GM12891 (cell line): ENCODE data around the gene DEF6.
"Not testable (repeated sequence)": the region's sequence is repeated elsewhere in the genome, so short reads cannot be mapped to it uniquely, and the experiment has no call there.

Experiments used
- DNase-seq: peaks from one replicate; pipeline ENCODE4 v3.0.0; 2011; ENCODE audit warnings: low spot score; ENCODE audit not compliant: insufficient read length
- FAIRE-seq: peaks from 2 replicates; lab custom pipeline; 2011; peaks lifted over from hg19 to GRCh38; lab: Jason Lieb, UNC
- PAX5 ChIP-seq: IDR thresholded peaks from 2 replicates; pipeline ENCODE4 v1.6.1; 2011; ENCODE audit warnings: low read length, moderate library complexity, mild to moderate bottlenecking; ENCODE audit not compliant: insufficient read depth, severe bottlenecking
- POLR2A ChIP-seq: IDR thresholded peaks from 2 replicates; pipeline ENCODE4 v1.6.1; 2011; ENCODE audit warnings: low read depth, low read length, control low read depth
- POLR2AphosphoS5 ChIP-seq: IDR thresholded peaks from 2 replicates; pipeline ENCODE4 v1.6.1; 2011; ENCODE audit warnings: low read depth, low read length, control low read depth
- POU2F2 ChIP-seq: IDR thresholded peaks from 2 replicates; pipeline ENCODE4 v1.6.1; 2011; ENCODE audit warnings: low read depth, mild to moderate bottlenecking, control low read depth, low read length, moderate library complexity
- SPI1 ChIP-seq: IDR thresholded peaks from 2 replicates; pipeline ENCODE4 v1.6.1; 2011; ENCODE audit warnings: low read depth, low read length, control low read depth
- TAF1 ChIP-seq: IDR thresholded peaks from 2 replicates; pipeline ENCODE4 v1.6.1; 2011; ENCODE audit warnings: low read depth, low read length, control low read depth

The DEF6 gene

GRCh38 chr6:35295521-35296315 is 1.9 kb upstream of the DEF6 start:
- TF ChIP-seq SPI1 (no peak), POLR2AphosphoS5 (no peak), POU2F2 (no peak), TAF1 (no peak), POLR2A (no peak), PAX5 (no peak)
- FAIRE-seq (no peak), DNase-seq (no peak)

- DNase-seq (no peak), FAIRE-seq (peak; percentile 5)
- TF ChIP-seq POU2F2 = no peak
- TF ChIP-seq SPI1 = no peak
- TF ChIP-seq POLR2A = no peak
- TF ChIP-seq POLR2AphosphoS5 = no peak
- TF ChIP-seq TAF1 = no peak
- TF ChIP-seq PAX5 = no peak
Observed at GRCh38 chr6:35296931-35297600, 552 bp upstream of the DEF6 start.

GRCh38 chr6:35298625-35299140 is 1.1 kb downstream of the DEF6 start:
- TF ChIP-seq PAX5 (no peak), TAF1 (no peak), POLR2AphosphoS5 (no peak), POLR2A (no peak), POU2F2 (no peak), SPI1 (no peak)
- FAIRE-seq = no peak
- DNase-seq = no peak

- DNase-seq (no peak), FAIRE-seq (no peak)
- TF ChIP-seq SPI1 (peak; percentile 54), PAX5 (no peak)
Observed at GRCh38 chr6:35299674-35300073, 2.1 kb downstream of the DEF6 start.

GRCh38 chr6:35300848-35301247 is 3.2 kb downstream of the DEF6 start:
- TF ChIP-seq POLR2A = no peak
- no peak for TF ChIP-seq PAX5
- no peak for TF ChIP-seq TAF1
- no peak for TF ChIP-seq POU2F2
- TF ChIP-seq SPI1 = no peak
- TF ChIP-seq POLR2AphosphoS5 = no peak
- FAIRE-seq (no peak), DNase-seq (no peak)

- DNase-seq = peak; percentile 66
- peak; percentile 93 for FAIRE-seq
- peak; percentile 64; the same call in 1 of the 2 replicates for TF ChIP-seq POLR2A
- peak; percentile 55; the same call in 1 of the 2 replicates for TF ChIP-seq POLR2AphosphoS5
- TF ChIP-seq SPI1 = 0 out of 2 replicates have a peak, but pooled peaks have one; percentile 16
- TF ChIP-seq TAF1 = no peak
Observed at GRCh38 chr6:35302604-35303241, 5.1 kb downstream of the DEF6 start.

- no peak for TF ChIP-seq SPI1
- no peak for TF ChIP-seq POU2F2
- no peak for TF ChIP-seq POLR2A
- no peak for TF ChIP-seq TAF1
- no peak for TF ChIP-seq POLR2AphosphoS5
- TF ChIP-seq PAX5 = no peak
- FAIRE-seq (no peak), DNase-seq (no peak)
Observed at GRCh38 chr6:35304299-35304698, 6.7 kb downstream of the DEF6 start.

GRCh38 chr6:35305117-35305516 is 7.5 kb downstream of the DEF6 start:
- DNase-seq (no peak), FAIRE-seq (no peak)
- TF ChIP-seq SPI1 = no peak
- no peak for TF ChIP-seq POLR2A
- TF ChIP-seq TAF1 = no peak

- FAIRE-seq = not testable (repeated sequence)
Observed at GRCh38 chr6:35307138-35307537, 9.5 kb downstream of the DEF6 start.

GRCh38 chr6:35308543-35308942 is 10.9 kb downstream of the DEF6 start:
- not testable (repeated sequence) for DNase-seq, FAIRE-seq

More at GRCh38 chr6:35307138-35307537, 9.5 kb downstream of the DEF6 start:
- DNase-seq = not testable (repeated sequence)
